ENCODE data around the gene ABCF3. TPM values are rescaled to one million over a fixed set of nuclear protein-coding genes. Genes with fewer than 3 reads are reported as not detected.

ABCF3 gene
- total and polyA plus RNA-seq, 10 donors, result 35.3 to 90.7 (median 68.5) TPM

- TF ChIP-seq CTCF (IDR thresholded peaks at IDR 0.05 in 8 of 11, conservative IDR thresholded peaks at IDR 0.05 in 3 of 11) (no peak), POLR2AphosphoS5 (IDR thresholded peaks at IDR 0.05) (peak in 2 of 3 donors; percentile 12 to 53), POLR2A (IDR thresholded peaks at IDR 0.05) (no peak)
- WGBS, 5 donors, result 43 to 70% (median 54%) methylated on average over 11 to 19 of the region's 19 CpGs
- peak overlapping the region; percentile 29 to 97 (median 92) for H3K27ac ChIP-seq
- H3K4me3 ChIP-seq, result peak overlapping the region; percentile 79 to 96 (median 90)
- no peaks in the 10 kb centered on the region for H3K27me3 ChIP-seq (replicated peaks in 1 of 7)
- peaks cover 28 to 57% (median 41%) of the 10 kb centered on the region in 6 donors for H3K4me1 ChIP-seq
- no peaks in the 10 kb centered on the region for H3K9me3 ChIP-seq
- peak; percentile 83 for DNase-seq
- intact Hi-C loops (cut with DNase I; ENCODE audit: low total_unique reads), result no loop called here
- H3K36me3 ChIP-seq, result peaks cover 0 to 64% (median 55%) of the 10 kb centered on the region in 6 donors
Measured at GRCh38 chr3:184176377-184177330, 9.3 kb upstream of the ABCF3 start.

- Histone ChIP-seq H3K9me3 (no peaks in the 10 kb centered on the region), H3K4me3 (peak overlapping the region in 5 of 8 donors; percentile 79 to 96 (median 90)), H3K27me3 (replicated peaks in 1 of 7) (no peaks in the 10 kb centered on the region), H3K27ac (peak overlapping the region; percentile 24 to 97 (median 92)), H3K4me1 (peaks cover 28 to 57% (median 41%) of the 10 kb centered on the region in 6 donors), H3K36me3 (peaks cover 0 to 64% (median 55%) of the 10 kb centered on the region in 6 donors)
- intact Hi-C loops (cut with DNase I; ENCODE audit: low total_unique reads), result no loop called here
- 26 to 58% (median 56%) methylated on average over 4 of the region's 4 CpGs for WGBS, 5 donors
- DNase-seq, result peak; percentile 61
- TF ChIP-seq POLR2A (IDR thresholded peaks at IDR 0.05) (no peak), CTCF (IDR thresholded peaks at IDR 0.05 in 8 of 11, conservative IDR thresholded peaks at IDR 0.05 in 3 of 11) (no peak), POLR2AphosphoS5 (IDR thresholded peaks at IDR 0.05) (no peak)
Measured at GRCh38 chr3:184177331-184177731, 8.7 kb upstream of the ABCF3 start.

GRCh38 chr3:184177767-184178306, 8.2 kb upstream of the ABCF3 start:
- TF ChIP-seq POLR2AphosphoS5 (IDR thresholded peaks at IDR 0.05) (no peak), POLR2A (IDR thresholded peaks at IDR 0.05) (no peak), CTCF (IDR thresholded peaks at IDR 0.05 in 8 of 11, conservative IDR thresholded peaks at IDR 0.05 in 3 of 11) (no peak)
- H3K9me3 ChIP-seq, result no peaks in the 10 kb centered on the region
- peak; percentile 68 for DNase-seq
- WGBS, 5 donors, result 91 to 95% (median 92%) methylated on average over 14 of the region's 14 CpGs
- peak overlapping the region in 5 of 8 donors; percentile 91 to 97 (median 94) for H3K27ac ChIP-seq
- H3K27me3 ChIP-seq (replicated peaks in 1 of 7), result no peaks in the 10 kb centered on the region
- intact Hi-C loops (cut with DNase I; ENCODE audit: low total_unique reads), result no loop called here
- H3K4me3 ChIP-seq, result peak overlapping the region in 1 of 8 donors; percentile 79
- peaks cover 0 to 64% (median 57%) of the 10 kb centered on the region in 6 donors for H3K36me3 ChIP-seq
- H3K4me1 ChIP-seq, result peaks cover 28 to 57% (median 41%) of the 10 kb centered on the region in 6 donors
